WERI-Rb-1 (cell line): ENCODE measurements around the gene M1AP.
"Not testable (repeated sequence)": the region's sequence is repeated elsewhere in the genome, so short reads cannot be mapped to it uniquely, and the experiment has no call there.

ENCODE experiments used
- DNase-seq: peaks from one replicate; pipeline ENCODE4 v3.0.0-alpha.2; 2020
- H3K27ac ChIP-seq: fragments of 250-450 bp; sonication (Bioruptor Pico); 2 replicates; pipeline ENCODE4 v1.5.1; 2020; ENCODE audit warnings: mild to moderate bottlenecking, moderate library complexity
- H3K27me3 ChIP-seq: fragments of 250-450 bp; sonication (Bioruptor Pico); 2 replicates; pipeline ENCODE4 v1.5.1; 2021; ENCODE audit warnings: mild to moderate bottlenecking, low read depth, moderate library complexity; ENCODE audit not compliant: insufficient read depth, severe bottlenecking
- H3K36me3 ChIP-seq: fragments of 250-450 bp; sonication (Bioruptor Pico); 2 replicates; pipeline ENCODE4 v1.5.1; 2020; ENCODE audit warnings: mild to moderate bottlenecking, moderate library complexity
- H3K4me3 ChIP-seq: 2 replicates; pipeline ENCODE4 v1.5.1; 2011; ENCODE audit warnings: low read depth, mild to moderate bottlenecking, control low read depth, low read length
- H3K9me3 ChIP-seq: fragments of 250-450 bp; sonication (Bioruptor Pico); 2 replicates; pipeline ENCODE4 v1.5.1; 2021; ENCODE audit warnings: mild to moderate bottlenecking, moderate library complexity; ENCODE audit not compliant: severe bottlenecking
- CTCF ChIP-seq: IDR thresholded peaks from 2 replicates; pipeline ENCODE4 v1.5.1; 2011; ENCODE audit warnings: low read depth, mild to moderate bottlenecking, control low read depth, inconsistent platforms, low read length

Gene M1AP

DNA sequence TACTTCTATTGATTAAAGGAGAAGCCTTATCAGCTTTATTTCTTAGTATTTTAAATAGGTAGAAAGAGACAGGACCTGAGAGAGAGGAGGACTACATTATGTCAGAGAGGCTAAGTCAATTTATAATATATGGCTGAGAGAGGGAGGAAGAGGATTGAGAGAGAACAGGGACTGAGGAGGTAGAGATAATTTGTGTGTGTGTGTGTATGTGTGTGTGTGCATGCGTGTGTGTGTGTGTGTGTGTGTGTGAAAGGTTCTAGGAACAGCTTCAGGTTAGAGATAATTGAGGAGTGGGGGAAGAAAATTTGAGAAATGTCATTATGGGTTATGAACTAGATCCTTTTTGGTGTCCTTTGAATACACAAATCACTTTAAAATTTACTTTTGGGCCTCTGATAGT, 78.4 kb downstream of the M1AP start:
- no peaks in the 10 kb centered on the region for H3K36me3 ChIP-seq
- TF ChIP-seq CTCF: no peak
- no peaks in the 10 kb centered on the region for H3K9me3 ChIP-seq
- no peaks in the 10 kb centered on the region for H3K27me3 ChIP-seq
- DNase-seq: no peak
- H3K4me3 ChIP-seq: no peak overlapping the region
- no peak overlapping the region for H3K27ac ChIP-seq

DNA sequence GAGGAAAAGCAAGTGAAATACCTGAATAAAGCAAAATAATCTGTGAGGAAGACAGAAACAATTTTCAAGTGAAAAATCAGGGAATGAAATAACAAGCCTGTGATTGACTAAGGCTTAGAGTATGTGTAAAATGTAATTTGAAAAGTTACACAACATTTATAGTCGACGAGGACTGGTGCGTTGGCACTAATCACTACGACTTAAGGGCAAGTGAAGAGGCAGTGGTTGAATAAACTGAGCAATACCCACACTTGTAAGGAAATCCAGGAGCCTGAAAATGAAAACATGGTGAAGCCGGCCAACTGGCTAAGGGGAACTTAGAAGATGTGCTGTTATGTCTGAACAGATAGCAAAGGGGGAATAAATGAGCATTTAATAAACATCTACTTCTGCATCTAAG, 80.2 kb downstream of the M1AP start:
- no peak overlapping the region for H3K27ac ChIP-seq
- H3K9me3 ChIP-seq: no peaks in the 10 kb centered on the region
- no peak for TF ChIP-seq CTCF
- H3K27me3 ChIP-seq: no peaks in the 10 kb centered on the region
- no peak overlapping the region for H3K4me3 ChIP-seq
- H3K36me3 ChIP-seq: no peaks in the 10 kb centered on the region
- DNase-seq: no peak

- H3K27ac ChIP-seq: no peak overlapping the region
- H3K9me3 ChIP-seq: no peaks in the 10 kb centered on the region
- H3K36me3 ChIP-seq: no peaks in the 10 kb centered on the region
- no peak for DNase-seq
- H3K4me3 ChIP-seq: no peak overlapping the region
- H3K27me3 ChIP-seq: no peaks in the 10 kb centered on the region
- no peak for TF ChIP-seq CTCF
These were observed 81.4 kb downstream of the M1AP start for GRCh38 chr2:74566754-74567085.

DNA sequence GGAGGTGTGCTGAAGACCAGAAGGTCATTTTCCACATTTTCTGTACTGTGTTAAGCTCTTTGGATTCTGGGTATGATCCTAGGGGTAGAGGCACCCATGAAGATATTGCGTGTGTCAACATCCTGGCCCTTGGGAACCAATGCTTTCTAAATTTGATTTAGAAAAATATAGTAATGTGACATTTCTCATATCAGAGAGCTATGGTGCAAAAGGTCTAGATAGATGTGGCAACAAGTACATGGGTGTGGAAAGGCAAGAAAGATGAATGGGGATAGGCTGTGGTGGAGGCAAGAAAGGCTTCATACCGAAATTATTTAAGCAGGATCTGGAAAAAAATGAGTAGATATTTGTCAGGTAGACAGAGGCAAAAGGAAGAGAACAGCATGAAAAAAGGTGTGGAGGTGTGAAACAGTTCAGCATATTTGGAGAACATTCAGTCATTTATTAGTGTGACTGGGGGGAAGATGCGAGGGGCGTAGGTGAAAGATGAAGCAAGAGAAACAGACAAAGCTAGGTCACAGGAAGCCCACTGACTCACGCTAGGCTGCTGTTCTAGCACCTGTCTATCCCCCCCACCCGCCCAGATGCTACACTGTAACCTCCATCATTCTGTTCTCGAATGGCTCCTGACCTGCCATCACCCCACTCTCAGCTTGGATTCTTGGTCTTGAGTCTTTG, 81.9 kb downstream of the M1AP start:
- no peaks in the 10 kb centered on the region for H3K9me3 ChIP-seq
- H3K36me3 ChIP-seq: no peaks in the 10 kb centered on the region
- no peak overlapping the region for H3K27ac ChIP-seq
- no peak overlapping the region for H3K4me3 ChIP-seq
- DNase-seq: no peak
- H3K27me3 ChIP-seq: no peaks in the 10 kb centered on the region
- TF ChIP-seq CTCF: no peak

DNA sequence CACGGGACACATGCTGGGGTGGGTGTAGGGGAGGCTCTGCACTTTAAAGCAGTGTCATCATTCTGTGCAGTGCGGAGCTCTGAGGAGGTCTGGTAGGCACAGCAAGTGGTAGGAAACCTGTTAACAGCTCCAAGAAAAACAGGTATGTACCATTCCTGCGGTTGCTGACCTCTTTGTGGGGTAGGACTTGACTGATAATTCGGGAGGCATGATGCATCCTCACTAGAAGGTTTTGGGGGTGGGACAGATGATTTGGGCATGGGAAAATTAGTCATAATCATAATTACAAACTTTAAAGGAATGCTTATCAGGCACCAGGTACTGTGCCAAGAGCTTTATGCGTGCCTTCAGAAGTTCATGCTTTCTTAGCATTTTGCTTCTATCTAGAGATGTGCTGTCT, 83.9 kb downstream of the M1AP start:
- Histone ChIP-seq H3K36me3 (no peaks in the 10 kb centered on the region), H3K4me3 (no peak overlapping the region), H3K9me3 (no peaks in the 10 kb centered on the region), H3K27me3 (no peaks in the 10 kb centered on the region), H3K27ac (no peak overlapping the region)
- TF ChIP-seq CTCF: no peak
- no peak for DNase-seq

- Histone ChIP-seq H3K27ac (no peak overlapping the region), H3K27me3 (no peaks in the 10 kb centered on the region), H3K36me3 (no peaks in the 10 kb centered on the region), H3K4me3 (no peak overlapping the region), H3K9me3 (no peaks in the 10 kb centered on the region)
- no peak for DNase-seq
- TF ChIP-seq CTCF: no peak
These were observed 85.9 kb downstream of the M1AP start for GRCh38 chr2:74562126-74562775.

- not testable (repeated sequence) for H3K27ac ChIP-seq, DNase-seq, H3K36me3 ChIP-seq, H3K9me3 ChIP-seq, H3K4me3 ChIP-seq, H3K27me3 ChIP-seq
These were observed 87.1 kb downstream of the M1AP start for GRCh38 chr2:74561022-74561421.
